ENCODE data around the gene TMEFF2. TPM values are rescaled to one million over a fixed set of nuclear protein-coding genes. Genes with fewer than 3 reads are reported as not detected.

The TMEFF2 gene
- total RNA-seq, 1 donor from 2014 or later: 0.16 TPM

DNA sequence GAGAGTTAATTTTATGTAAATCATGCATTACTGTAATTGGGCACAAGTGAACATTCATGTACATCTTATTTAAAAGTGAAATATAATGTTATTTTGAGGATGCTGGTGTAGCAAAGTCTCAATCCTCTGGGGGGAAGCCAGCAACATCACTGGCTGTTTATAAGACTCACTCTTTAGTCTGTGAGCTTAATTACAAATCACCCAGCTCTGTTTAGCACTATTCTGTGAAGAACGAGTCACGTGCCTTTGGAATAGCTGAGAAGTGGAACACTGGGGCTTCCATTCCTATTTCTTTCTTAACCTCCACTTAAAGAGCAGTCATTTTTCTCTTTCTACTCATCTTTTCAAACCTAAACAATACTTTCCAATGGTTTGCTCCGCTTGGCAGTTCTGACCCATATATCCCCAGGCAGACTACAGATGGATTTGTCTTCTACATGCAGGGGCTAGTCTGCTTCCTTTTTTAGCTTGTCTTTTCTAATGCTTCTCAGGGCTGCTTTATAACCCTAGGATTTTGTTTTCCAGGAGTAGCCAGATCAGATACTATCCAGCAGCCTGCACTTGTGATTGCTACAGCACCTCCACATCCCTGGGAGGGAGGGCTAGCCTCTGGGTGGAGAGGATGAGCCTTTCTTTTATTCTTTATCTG is 252.5 kb downstream of the TMEFF2 start:
- intact Hi-C loops (cut with micrococcal nuclease): no loop called here
- H3K4me1 ChIP-seq: peaks cover 10% of the 10 kb centered on the region
- H3K9me3 ChIP-seq (replicated peaks): no peaks in the 10 kb centered on the region
- H3K36me3 ChIP-seq: no peaks in the 10 kb centered on the region
- no peak overlapping the region for H3K4me3 ChIP-seq
- TF ChIP-seq, protein P1, sequence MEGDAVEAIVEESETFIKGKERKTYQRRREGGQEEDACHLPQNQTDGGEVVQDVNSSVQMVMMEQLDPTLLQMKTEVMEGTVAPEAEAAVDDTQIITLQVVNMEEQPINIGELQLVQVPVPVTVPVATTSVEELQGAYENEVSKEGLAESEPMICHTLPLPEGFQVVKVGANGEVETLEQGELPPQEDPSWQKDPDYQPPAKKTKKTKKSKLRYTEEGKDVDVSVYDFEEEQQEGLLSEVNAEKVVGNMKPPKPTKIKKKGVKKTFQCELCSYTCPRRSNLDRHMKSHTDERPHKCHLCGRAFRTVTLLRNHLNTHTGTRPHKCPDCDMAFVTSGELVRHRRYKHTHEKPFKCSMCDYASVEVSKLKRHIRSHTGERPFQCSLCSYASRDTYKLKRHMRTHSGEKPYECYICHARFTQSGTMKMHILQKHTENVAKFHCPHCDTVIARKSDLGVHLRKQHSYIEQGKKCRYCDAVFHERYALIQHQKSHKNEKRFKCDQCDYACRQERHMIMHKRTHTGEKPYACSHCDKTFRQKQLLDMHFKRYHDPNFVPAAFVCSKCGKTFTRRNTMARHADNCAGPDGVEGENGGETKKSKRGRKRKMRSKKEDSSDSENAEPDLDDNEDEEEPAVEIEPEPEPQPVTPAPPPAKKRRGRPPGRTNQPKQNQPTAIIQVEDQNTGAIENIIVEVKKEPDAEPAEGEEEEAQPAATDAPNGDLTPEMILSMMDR (IDR thresholded peaks at IDR 0.05; ENCODE audit: borderline replicate concordance): no peak
- H3K27ac ChIP-seq (replicated peaks): no peak overlapping the region
- no peaks in the 10 kb centered on the region for H3K27me3 ChIP-seq (ENCODE audit: low read depth)
- no peak for DNase-seq

DNA sequence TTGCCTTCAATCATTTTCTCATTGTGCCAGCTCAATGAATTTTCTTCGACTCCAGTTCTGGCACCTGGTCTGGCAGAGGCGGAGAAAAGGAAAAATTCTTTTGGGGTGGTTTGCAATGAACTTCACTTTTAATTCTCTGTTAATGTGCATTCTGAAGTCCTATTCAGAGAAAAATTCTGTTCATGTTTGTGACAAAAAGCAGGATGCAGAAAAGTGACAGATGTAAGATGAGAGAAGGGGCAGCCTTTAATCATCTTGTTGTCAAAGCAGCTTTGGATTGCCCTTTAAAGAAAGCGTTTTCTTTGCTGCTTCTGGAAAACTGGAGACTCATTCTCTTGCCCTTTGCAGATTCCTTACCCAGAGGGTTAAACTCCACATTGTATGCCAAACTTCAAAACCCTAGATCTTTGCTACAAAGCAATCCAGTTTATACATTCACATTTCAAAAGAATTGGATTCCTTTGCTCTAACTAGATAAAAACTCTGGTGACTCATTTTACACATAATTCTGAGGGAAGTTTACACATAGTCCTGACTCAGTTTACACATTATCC is 253.3 kb downstream of the TMEFF2 start:
- H3K9me3 ChIP-seq (replicated peaks): no peaks in the 10 kb centered on the region
- TF ChIP-seq, protein P1 (IDR thresholded peaks at IDR 0.05; ENCODE audit: borderline replicate concordance): no peak

DNA sequence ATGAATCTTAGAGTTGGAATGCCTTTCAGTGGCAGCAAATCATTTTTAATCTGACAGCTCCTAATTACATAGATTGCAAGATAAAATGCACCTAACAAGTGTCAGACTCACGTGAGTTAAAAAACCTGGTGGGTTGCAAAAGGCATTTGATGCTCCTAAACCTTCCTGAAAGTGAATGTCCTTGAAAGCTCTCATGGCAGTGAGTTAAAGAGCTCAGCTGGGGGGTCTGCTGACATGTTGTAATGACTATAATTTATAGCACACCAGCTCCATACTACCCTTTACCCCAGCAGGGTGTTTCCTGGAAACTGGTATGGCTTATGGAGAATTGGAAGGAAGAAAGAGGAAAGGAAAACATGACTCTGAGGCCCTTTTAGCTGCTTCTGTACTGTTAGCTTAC is 256.0 kb downstream of the TMEFF2 start:
- Histone ChIP-seq H3K9me3 (replicated peaks) (no peaks in the 10 kb centered on the region), H3K36me3 (no peaks in the 10 kb centered on the region), H3K4me1 (peaks cover 10% of the 10 kb centered on the region), H3K27ac (replicated peaks) (no peak overlapping the region), H3K27me3 (ENCODE audit: low read depth) (no peaks in the 10 kb centered on the region), H3K4me3 (no peak overlapping the region)
- no peak for DNase-seq
- intact Hi-C loops (cut with micrococcal nuclease): no loop called here
- TF ChIP-seq, protein P1 (IDR thresholded peaks at IDR 0.05; ENCODE audit: borderline replicate concordance): no peak

More for the DNA sequence above, 253.3 kb downstream of the TMEFF2 start:
- DNase-seq: no peak
- Histone ChIP-seq H3K27ac (replicated peaks) (no peak overlapping the region), H3K27me3 (ENCODE audit: low read depth) (no peaks in the 10 kb centered on the region), H3K36me3 (no peaks in the 10 kb centered on the region), H3K4me3 (no peak overlapping the region), H3K4me1 (peaks cover 10% of the 10 kb centered on the region)
- intact Hi-C loops (cut with micrococcal nuclease): no loop called here

DNA sequence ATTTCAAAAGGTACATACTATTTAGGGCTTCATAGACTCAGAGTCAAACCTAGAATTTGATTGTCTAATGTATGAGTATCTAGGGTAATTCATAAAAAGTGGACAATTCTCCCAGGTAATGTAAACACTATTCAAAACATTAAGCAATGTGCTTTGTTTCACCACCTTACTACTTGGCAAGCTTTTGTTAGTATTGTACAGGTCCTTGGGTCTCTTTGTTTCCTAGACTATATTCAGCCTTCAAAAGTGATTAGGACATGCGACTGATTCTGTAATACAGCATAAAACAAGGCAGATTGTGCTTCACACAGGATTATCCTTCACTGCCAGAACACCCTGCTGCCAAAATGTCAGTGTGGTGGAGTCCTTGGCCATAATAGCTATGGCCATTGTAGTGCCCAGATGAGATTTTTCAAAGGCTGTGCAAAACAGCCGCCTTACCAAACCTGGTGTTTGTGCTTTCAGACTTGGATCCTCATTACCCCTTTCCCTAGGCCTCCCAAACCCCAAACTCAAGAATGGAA is 257.8 kb downstream of the TMEFF2 start:
- Histone ChIP-seq H3K4me1 (no peaks in the 10 kb centered on the region), H3K27me3 (ENCODE audit: low read depth) (no peaks in the 10 kb centered on the region), H3K4me3 (no peak overlapping the region), H3K27ac (replicated peaks) (no peak overlapping the region), H3K36me3 (no peaks in the 10 kb centered on the region), H3K9me3 (replicated peaks) (no peaks in the 10 kb centered on the region)
- DNase-seq: no peak
- intact Hi-C loops (cut with micrococcal nuclease): no loop called here
- TF ChIP-seq, protein P1 (IDR thresholded peaks at IDR 0.05; ENCODE audit: borderline replicate concordance): no peak

DNA sequence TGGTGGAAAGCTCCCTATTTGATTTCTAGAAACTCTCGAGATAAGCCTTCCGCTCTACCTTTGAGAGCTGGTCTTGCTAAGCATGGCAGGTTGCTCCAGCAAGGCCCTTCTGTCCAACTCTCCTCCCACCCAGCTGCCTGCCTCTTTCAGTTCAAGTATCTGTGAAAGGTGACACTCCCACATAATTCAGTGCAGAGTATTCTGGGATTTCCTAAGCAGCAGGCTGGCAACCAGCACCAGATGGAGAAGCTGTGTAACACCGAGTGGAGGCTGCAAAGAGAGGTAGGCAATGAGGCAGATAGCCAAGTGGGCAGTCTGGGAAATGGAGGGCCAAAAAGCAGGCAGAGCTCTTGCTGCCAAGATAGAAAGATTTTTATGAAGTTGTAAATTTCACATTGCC is 259.5 kb downstream of the TMEFF2 start:
- Histone ChIP-seq H3K4me1 (no peaks in the 10 kb centered on the region), H3K4me3 (no peak overlapping the region), H3K27me3 (ENCODE audit: low read depth) (no peaks in the 10 kb centered on the region), H3K27ac (replicated peaks) (no peak overlapping the region), H3K36me3 (no peaks in the 10 kb centered on the region), H3K9me3 (replicated peaks) (no peaks in the 10 kb centered on the region)
- no peak for DNase-seq
- TF ChIP-seq, protein P1 (IDR thresholded peaks at IDR 0.05; ENCODE audit: borderline replicate concordance): no peak
- intact Hi-C loops (cut with micrococcal nuclease): no loop called here
